TTC549 (cell line): ENCODE results near the gene RAB40AL.
"Not testable (repeated sequence)": the region's sequence is repeated elsewhere in the genome, so short reads cannot be mapped to it uniquely, and the experiment has no call there.

Experiments
- FAIRE-seq: peaks from 2 replicates; lab custom pipeline; 2012; peaks lifted over from hg19 to GRCh38; lab: Jason Lieb, UNC

The RAB40AL gene, protein sequence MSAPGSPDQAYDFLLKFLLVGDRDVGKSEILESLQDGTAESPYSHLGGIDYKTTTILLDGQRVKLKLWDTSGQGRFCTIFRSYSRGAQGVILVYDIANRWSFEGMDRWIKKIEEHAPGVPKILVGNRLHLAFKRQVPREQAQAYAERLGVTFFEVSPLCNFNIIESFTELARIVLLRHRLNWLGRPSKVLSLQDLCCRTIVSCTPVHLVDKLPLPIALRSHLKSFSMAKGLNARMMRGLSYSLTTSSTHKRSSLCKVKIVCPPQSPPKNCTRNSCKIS

DNA sequence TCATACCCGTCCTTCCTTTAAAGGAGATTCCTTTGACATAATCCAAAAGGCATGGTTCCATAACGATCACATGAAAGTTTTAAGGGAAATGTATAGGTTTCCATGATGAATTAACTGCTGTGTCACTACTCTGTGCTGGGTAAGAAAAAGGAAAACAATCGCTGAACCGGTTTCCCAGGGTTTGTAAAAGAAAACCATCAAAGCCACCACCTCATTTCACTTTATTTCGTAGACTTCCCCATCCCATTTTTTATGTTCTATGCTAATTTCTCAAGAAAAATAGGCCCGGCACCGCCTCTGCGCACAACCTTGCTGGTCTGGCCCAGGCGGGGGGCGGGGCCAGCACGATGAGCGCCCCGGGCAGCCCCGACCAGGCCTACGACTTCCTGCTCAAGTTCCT lies at the start of gene RAB40AL:
Gene RAB40AL (plus strand): TSS at position 301 of the 400 bp plus-strand sequence. CDS start 47 bp downstream, at position 348.
- FAIRE-seq = not testable (repeated sequence)

DNA sequence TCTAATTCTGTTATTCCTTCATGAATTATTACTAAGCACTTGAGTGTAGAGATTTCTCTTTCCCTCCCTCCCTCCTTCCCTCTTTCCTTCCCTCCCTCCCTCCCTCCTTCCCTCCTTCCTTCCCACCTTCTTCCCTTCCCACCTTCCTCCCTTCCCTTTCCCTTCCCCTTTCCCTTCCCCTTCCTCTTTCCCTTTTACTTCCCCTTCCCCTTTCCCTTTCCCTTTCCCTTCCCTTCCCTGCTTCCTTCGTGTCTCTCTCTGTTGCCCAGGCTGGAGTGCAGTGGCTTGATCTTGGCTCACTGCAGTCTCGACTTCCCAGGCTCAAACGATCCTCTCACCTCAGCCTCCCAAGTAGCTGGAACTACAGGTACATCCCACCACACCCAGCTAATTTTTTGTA lies 49.4 kb upstream of the RAB40AL start:
- FAIRE-seq = no peak

DNA sequence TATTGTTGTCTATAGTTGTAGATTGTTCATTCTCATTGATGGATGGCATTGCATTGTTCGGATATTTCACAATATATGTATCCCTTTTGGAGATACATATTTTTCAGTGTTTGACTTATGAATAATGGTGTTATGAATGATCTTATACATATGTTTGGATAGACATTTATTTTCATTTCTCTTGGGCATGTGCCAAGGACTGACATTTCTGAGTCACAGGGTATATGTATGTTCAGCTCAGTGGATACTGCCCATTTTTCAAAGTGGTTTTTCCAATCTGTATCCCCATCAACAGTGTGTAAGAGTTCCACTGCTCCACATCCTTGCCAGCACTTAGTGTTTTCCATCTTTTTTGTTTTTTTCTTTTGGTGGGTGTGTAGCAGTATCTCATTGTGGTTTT lies 45.0 kb upstream of the RAB40AL start:
- no peak for FAIRE-seq

DNA sequence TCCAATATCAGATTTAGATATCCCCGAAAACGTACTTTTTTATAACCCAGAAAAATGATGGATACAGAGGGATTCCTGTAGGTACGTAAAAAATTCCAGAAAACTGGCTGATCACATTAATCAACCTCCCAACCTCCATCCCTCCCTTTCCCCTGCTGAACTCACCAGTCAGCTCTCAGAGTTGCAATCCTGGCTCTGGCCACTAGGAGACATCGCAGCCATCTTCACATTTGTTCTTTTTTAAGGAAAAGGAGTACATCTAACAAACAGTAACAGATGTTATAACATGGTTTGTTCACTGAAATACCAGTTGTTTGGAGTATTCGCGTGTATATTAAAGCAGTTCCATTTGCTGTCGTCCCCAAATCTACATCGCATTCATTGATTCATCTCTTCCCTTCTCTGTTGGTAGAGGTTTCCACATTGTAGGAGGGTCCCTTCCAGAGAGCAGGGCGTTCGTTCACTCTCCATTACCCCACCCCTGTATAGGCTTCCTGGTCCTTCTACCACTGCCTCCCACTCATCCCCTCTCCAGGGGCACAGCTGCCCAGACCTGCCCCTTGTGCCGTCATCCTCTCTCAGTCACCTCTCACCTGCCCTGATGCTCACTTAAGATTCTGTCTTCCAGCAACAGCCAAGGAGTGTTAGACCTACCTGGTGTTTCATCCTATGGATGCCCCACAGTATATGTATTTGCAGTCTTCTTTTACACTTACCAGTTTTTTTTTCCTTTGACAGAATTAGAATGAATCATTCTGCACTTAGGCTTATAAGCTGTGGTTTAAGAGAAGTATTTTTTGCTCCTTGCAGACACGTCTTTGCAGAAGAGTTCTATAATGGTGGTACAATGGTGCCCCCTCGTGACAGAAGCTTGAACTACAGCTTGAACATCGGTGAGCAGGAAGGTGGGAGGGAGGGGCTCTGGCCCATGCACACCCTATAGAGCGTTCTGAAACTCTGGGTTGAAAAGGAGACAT lies 36.8 kb upstream of the RAB40AL start:
- FAIRE-seq = peak; percentile 56

DNA sequence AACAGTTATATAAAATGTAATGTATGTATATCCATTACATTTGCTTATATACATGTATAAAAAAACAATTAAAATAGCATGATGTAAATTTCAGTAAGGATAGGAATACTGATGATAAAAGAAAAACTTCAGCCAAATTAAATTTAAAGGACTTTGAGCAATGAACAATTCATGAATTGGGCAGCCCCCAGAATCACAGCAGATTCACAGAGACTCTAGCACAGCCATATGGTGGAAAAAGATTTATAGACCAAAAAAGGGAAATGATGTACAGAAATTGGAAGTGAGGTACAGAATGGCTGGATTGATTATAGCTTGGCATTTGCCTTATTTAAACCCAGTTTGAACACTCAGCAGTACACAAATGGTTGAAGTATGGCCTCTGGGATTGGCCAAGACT lies 34.7 kb upstream of the RAB40AL start:
- FAIRE-seq = no peak

DNA sequence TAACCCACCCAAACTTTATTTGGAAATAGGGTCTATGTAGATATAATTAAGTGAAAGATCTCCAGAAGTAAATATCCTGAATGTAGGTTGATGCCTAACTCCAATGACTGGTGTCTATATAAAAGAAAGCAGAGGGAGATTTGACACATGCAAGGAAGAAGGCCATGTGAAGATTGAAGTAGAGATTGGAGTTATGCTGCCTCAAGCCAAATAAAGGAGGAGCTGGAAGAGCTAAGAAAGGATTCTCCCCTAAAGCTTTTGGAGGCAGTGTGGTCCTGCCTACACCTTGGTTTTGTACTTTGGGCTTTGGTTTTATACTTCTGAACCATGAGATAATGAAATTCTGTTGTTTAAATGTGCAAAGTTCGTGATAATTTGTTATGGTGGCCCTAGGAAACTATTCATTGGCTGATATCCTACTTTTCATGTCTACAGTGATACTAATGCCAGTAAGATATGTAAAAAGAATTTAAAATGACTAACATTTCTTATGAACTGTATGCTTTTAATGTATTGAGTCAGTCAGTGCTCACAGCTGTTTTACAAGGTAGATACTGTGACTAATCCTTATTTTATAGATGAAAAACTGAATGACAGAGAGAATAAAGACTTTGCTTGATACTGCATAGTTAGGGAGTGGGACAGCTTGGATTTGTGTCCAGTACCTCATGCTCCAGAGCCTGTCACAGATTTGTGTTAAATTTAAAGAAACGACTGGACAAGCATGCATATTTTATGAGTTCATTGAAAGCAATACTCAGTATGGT lies 5.9 kb upstream of the RAB40AL start:
- FAIRE-seq = no peak

DNA sequence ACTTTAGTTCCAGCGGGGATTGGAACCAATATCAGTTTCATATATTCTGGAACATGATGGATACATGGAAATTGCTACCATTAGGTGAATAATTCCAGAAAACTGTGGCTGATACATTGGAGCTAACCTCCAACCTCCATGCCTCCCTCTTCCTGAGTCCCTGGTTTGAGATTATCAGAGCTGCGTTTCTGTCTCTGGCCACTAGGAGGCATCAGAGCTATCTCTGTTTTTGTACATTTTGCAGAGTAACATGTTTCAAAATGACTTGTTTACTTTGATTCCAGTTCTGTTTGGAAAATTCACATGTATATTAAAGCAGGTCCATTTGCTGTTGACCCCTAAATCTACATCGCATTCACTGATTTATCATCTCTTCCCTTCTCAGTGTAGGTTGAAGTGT lies 2.4 kb upstream of the RAB40AL start:
- FAIRE-seq = no peak

DNA sequence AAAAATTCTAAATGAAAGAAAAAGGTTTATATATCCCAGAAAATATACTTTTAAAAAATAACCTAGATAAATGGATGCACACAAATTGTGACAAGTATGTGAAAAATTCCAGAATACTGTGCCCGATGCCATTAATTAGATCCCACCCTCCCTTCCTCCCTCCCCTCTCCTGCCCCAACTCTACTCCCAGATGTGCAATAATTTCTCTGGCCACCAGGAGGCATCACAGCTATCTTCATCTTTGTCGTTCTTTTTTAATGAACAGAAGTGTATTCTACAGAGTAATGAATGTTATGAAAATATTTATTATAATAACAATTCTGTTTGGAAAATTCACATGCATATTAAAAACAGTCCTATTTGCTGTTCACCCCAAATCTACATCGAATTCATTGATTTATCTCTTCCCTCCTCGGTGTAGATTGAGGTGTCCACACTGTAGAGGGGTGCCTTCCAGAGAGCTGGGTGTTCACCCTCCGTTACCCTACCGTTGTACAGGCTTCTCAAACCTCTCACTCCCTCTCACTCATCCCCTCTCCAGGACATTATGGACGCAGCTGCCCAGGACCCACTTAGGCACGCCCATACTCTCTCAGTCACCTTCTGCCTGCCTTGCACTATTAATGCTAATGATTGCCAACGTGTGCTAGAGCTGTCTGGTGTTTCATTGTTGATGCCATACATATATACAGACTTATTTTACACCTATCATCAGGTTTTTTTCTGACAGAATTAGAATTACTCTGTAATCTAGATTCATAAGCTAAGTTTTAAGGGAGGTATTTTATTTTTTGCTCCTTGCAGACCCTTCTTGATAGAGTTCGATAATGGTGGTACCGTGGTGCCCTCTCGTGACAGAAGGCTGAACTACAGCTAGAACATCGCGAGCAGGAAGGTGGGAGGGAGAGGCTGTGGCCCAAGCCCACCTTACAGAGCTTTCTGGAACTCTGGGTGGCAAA lies 14.1 kb downstream of the RAB40AL start:
- peak; percentile 20 for FAIRE-seq

DNA sequence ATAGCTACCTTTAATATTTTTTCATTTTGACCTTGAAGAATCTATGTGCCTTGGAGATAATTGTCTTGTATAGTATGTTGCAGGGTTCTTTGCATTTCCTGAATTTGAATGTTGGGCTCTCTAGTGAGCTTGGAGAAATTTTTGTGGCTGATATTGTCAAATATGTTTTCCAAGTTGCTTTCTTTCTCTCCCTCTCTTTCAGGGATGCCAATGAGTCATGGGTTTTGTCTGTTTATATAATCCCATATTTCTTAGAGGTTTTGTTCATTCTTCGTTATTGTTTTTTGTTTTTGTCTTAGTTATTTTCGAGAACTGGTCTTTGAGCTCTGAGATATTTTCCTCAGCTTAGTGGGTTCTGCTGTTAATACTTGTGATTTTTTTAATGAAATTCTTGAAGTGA lies 20.7 kb downstream of the RAB40AL start:
- no peak for FAIRE-seq

DNA sequence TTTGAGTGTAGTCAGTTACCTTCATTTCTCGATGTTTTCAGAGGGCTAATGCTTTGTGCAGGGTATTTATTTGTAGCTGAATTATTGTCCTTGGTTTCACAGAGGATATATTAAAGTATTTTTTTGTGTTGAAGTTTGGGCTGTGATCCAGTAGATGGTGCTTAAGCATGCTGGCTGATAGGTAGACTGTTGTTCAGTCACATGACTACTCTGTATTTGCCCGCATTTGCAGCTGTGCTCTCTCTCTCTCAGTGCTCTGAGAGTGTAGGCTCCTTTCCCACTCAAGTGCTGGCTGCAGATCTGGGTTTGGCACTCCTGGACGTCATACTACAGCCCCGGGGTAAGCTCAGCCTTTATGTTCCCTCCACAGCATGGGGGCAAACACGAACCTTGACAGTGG lies 21.7 kb downstream of the RAB40AL start:
- FAIRE-seq = no peak

DNA sequence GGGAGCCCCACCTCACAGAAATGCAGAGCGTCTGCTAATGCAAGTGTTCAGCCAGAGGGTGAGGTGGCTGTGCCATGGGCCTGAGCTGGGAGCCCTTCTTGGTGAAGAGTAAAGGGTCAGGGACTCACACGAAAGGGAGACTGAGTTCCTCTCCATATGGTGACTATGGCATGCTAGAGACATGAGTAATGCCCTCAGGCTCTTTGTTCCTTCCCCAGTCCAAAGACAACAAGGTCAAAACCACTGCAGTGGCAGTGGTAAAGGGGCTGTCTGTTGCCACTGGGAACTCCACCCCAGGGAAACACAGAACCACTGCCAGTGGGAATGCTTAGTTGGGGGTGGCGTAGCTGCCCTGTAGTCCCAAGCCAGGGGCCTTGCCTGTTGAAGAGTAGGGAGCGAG lies 22.4 kb downstream of the RAB40AL start:
- no peak for FAIRE-seq

DNA sequence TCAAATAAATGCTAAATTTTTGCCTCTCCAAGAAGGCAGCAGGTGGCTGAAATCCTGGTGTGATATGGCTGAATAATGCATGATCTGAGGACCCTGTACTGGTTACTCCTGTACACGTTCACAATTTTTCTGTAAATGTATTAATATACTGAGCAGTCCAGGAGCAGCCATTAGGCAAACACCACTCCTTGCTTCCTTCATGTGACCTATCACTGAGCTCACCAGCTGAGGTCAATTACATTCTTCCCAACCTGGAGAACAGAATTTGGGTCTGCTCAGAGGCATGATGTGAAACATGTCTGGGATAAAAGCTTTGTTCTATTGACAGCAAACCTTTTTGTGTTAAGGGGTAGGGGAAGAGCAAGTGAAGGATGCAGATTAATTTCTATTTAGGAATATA lies 26.9 kb downstream of the RAB40AL start:
- no peak for FAIRE-seq

DNA sequence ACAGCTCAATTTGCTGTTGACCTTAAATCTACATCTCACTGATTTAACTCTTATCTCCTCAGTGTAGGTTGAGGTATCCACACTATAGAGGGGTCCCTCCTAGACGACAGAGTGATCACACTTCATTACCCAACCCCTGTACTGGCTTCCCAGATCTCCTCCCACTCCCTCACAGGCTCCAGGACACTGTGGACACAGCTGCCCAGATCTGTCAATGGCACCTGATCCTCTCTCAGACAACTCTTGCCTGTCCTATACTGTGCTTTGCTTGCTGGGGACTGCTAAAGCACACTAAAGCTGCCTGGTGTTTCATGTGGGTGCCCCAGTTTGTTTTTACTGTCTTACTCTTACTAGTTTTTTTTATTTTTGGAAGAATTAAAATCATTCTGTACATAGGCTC lies 27.9 kb downstream of the RAB40AL start:
- no peak for FAIRE-seq

DNA sequence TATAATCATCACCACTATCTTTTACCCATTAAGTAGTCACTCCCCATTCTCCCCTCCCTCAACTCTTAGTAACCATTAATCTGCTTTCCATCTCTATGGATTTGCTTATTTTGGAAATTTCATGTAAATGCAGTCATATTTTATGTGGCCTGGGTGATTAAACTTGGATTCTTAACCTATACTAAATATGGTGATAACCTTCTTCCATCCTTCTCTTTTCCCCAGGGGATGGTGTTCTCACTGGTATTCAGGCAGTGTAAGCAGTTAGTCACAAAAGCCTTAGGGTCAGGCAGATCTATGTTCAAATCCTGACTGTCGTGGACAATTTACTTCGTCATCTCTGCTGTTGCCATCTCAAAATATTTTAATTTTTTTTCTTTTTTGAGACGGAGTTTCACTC lies 29.6 kb downstream of the RAB40AL start:
- no peak for FAIRE-seq

DNA sequence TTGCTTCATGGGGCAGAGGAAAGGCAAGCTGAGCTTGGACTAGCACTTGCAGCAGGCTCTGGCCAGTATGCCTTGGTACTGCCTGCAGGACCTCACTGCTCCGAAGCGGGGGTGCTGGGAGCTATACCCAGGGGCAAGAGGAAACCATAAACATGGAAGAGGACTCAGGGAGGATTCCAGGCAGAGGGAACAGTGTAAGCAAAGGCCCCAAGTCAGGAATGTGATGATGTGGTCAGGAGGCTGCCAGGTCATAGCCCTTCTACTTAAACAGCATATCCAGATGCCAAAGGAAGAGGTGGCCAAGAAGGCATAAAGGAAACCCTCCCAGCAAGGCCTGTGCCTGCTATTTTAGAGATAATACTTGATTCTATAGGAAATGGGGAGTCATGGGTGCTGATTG lies 31.1 kb downstream of the RAB40AL start:
- FAIRE-seq = no peak

DNA sequence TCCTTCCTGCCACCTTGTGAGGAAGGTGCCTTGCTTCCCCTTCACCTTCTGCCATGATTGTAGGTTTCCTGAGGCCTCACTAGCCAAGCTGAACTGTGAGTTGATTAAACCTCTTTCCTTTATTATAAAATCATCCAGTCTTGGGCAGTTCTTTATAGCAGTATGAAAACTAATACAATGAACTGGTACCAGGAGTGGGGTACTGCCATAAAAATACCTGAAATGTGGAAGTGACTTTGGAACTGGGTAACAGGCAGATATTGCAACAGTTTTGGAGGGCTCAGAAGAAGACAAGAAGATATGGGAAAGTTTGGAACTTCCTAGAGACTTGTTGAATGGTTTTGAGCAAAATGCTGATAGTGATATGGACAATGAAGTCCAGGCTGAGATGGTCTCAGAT lies 34.5 kb downstream of the RAB40AL start:
- not testable (repeated sequence) for FAIRE-seq

DNA sequence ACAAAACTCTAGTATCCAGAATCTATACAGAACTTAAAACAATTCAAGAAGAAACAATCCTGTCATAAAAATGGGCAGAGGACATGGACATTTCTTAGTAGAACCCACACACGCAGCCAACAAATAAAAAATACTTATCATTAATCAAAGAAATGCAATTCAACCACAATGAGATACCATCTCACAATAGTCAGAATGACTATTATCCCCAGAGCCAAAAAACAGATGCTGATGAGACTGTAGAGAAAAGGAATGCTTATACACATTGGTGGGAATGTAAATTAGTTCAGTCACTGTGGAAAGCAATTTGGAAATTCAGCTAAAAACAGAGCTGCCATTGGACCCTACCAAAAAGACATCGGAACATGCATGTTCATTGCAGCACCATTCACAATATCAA lies 37.9 kb downstream of the RAB40AL start:
- FAIRE-seq = no peak

DNA sequence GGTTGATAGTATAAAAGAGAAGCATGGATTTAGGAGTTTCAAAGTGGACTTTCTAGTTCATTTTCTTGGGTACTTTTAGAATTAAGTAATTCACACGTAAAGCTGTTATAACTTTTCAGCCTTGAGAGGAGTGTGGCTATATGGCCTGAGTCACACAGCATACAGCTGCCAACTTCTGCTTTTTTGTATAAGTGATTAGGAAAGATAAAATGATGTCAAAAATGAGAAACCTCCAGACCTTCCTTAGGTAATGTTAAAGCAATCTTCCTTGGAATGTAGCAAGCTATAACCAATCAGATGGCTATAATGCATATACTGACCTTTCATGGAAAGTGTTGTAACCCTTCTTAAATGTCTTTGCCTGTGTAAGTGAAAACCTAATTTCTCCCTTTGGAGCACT lies 39.2 kb downstream of the RAB40AL start:
- FAIRE-seq = no peak

DNA sequence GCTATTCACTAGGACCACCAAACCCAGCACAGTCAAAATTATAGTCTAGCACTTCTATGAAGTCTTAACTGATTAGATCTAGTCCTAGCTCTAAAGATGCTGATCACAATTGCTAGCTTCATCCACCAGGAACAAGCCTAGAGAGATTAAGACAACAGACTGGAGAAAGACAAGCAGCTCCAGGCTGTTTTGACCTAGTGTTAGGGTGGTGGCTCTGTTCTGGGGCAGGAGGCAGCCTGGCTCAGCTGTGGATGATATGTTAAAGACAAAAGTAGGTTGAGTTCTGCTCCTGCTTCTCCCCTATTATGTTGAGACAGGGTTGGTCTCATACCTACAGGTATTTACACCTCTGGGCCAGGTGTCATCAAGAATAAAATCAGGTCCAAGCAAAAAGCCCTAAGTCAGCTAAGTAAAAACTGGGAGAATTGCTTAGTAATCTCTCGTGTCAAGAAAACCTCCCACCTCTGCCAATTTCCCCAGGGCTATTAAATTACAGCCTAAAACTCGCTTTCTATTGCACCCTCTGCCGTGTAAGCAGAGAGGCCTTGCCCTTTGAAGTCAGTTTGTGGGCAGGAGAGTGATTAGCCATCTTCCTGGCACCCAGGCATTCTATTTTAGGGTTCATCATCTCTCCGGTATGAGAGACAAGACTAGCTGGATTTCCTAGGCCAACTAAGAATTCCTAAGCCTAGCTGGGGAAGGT lies 39.9 kb downstream of the RAB40AL start:
- FAIRE-seq = no peak

DNA sequence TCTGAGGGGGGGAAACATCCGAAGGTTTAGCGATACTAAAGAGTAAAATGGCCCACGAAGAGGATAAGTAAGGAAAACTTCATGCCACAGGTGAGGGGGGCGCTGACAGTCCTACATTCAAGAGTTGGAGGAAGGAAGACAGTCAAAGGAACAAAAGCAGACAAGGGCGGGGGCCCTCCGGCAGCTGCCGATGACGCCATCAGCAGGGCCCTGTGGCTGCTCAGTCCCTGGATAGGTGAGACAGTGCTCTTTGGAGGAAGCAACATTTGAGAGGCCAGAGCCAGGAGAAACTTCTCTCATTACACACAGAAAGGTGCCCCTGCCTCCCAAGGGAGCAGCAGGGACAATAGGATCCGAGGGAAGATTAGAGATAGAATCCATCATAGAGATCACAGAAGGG lies 41.5 kb downstream of the RAB40AL start:
- no peak for FAIRE-seq

DNA sequence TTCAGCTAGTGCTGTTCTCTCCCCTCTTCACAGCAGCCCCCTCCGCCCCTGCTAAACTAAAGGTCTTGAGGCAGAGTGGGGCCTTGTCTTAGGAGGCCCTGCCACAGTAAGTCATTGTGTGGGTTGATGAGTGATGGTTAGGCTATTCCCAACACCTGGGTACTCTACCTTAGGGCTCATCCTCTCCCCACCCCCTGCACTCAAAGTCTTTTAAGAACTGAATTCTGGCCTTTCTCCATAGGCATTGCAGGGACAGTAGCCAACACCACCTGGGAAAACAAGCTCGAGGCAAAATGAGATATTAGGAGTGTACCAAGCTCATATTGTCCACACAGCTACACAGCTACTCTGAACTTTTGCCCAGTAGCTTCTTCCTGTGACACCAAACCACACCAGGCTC lies 42.5 kb downstream of the RAB40AL start:
- no peak for FAIRE-seq
